ENCODE data around the gene DMPK. TPM values are rescaled to one million over a fixed set of nuclear protein-coding genes. Genes with fewer than 3 reads are reported as not detected.

Gene DMPK
- total and polyA plus RNA-seq, 2 of the 4 experiments (the other 2 are of a cell fraction): 7.9 to 50.7 TPM

DNA sequence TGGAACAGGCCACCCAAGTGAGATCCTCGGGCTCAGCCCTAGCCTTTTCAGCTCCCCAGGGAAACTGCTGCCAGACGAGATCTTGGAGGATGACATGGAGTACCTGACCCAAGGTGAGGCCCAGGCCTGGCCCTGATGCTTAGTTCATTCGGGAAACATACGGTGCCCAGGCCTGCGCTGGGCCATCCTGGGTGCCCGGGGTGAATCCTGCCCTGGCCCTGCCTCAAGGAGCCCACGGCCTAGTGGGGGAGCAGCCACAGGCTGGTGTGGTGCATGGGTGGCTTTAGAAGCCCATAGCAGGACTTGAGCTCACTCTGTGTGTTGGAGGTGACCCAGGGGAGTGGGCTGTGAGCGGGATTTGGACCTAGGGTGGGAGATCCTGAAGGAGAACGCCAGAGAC is 23.4 kb downstream of the DMPK start:
- Histone ChIP-seq H3K23ac (ENCODE audit: low read depth, low read length) (no peak overlapping the region), H2BK20ac (ENCODE audit: low read depth, low read length) (no peak overlapping the region), H3K56ac (ENCODE audit: extremely low read depth, insufficient read depth, low read length) (no peak overlapping the region), H3K36me3 (ENCODE audit: control insufficient read depth, insufficient read depth, low read length) (no peaks in the 10 kb centered on the region), H2BK5ac (ENCODE audit: low read depth, low read length, poor library complexity, severe bottlenecking) (no peak overlapping the region), H2AK5ac (ENCODE audit: low read depth, low read length) (no peak overlapping the region), H2AFZ (replicated peaks; ENCODE audit: low read length, poor library complexity) (no peak overlapping the region), H3K27me3 (ENCODE audit: control insufficient read depth, insufficient read depth, low read length) (peaks cover 3% of the 10 kb centered on the region; the same call in 1 of the 2 replicates), H3K9ac (ENCODE audit: low read depth, low read length) (no peak overlapping the region), H3K4ac (ENCODE audit: low read depth, low read length) (no peak overlapping the region), H3K18ac (ENCODE audit: low read depth, low read length) (no peak overlapping the region), H3K9me1 (ENCODE audit: insufficient read depth, low read length) (no peaks in the 10 kb centered on the region), H3K4me2 (ENCODE audit: low read depth, low read length) (no peak overlapping the region), H4K8ac (ENCODE audit: low read depth in 2 of 2, low read length in 2 of 2) (no peak overlapping the region), H3K14ac (replicated peaks; ENCODE audit: low read depth, low read length) (no peak overlapping the region), H3K4me1 (ENCODE audit: control insufficient read depth, insufficient read depth, low read length) (peaks cover 3% of the 10 kb centered on the region), H4K91ac (ENCODE audit: insufficient read depth, low read depth, low read length) (no peak overlapping the region), H2BK15ac (ENCODE audit: low read depth, low read length) (no peak overlapping the region), H2BK120ac (ENCODE audit: low read depth, low read length) (no peak overlapping the region), H4K20me1 (ENCODE audit: insufficient read depth, low read length) (no peaks in the 10 kb centered on the region), H2AK9ac (replicated peaks; ENCODE audit: low read depth, low read length, poor library complexity) (no peak overlapping the region), H3K9me3 (ENCODE audit: control insufficient read depth, insufficient read depth, low read length) (no peaks in the 10 kb centered on the region), H4K5ac (ENCODE audit: low read depth, low read length) (no peak overlapping the region), H3K27ac (ENCODE audit: insufficient read depth, low read length) (no peak overlapping the region), H3K4me3 (ENCODE audit: insufficient read depth, low read depth, low read length) (no peak overlapping the region), H3K79me1 (ENCODE audit: low read depth in 1 of 2, low read length in 2 of 2) (no peaks in the 10 kb centered on the region)
- WGBS, 2 experiments (ENCODE audit: extremely low coverage in 2 of 2, insufficient read length in 1 of 2): 70% methylated on average over 4 of the region's 9 CpGs; no CpG with 5 or more reads in 1 of the 2 experiments
- dilution Hi-C loops (cut with HindIII; ENCODE audit: low sequenced_read_pairs, unreplicated experiment): no loop called here
- in situ Hi-C loops (cut with MboI; ENCODE audit: low sequenced_read_pairs): no loop called here
- intact Hi-C loops (cut with micrococcal nuclease): no loop called here
- ChIA-PET CTCF (no interaction called here), POLR2A (ENCODE audit: unreplicated experiment) (interaction anchor here (0.6 kb wide), 1 partner anchor 10 kb away, joined by 3 read pairs; the partner anchor contains the start of gene SIX5)
- no peak for ATAC-seq (ENCODE audit: low read depth)
- no peak for DNase-seq
- no peak for TF ChIP-seq MAFK (IDR thresholded peaks at IDR 0.05; ENCODE audit: low read depth, low read length)
- TF ChIP-seq FOS (IDR thresholded peaks at IDR 0.05; ENCODE audit: low read depth, low read length): no peak
- TF ChIP-seq MXI1 (IDR thresholded peaks at IDR 0.05; ENCODE audit: borderline replicate concordance, low read depth, low read length): no peak
- TF ChIP-seq USF2 (IDR thresholded peaks at IDR 0.05; ENCODE audit: low read depth, low read length): no peak
- TF ChIP-seq RFX5 (IDR thresholded peaks at IDR 0.05; ENCODE audit: low read depth, low read length): no peak
- no TSS peak for BruUV-seq (replicated peaks)
